Osteoblast (primary cell): Measurements from ENCODE around the gene DPP10. TPM values are rescaled to one million over a fixed set of nuclear protein-coding genes. Genes with fewer than 3 reads are reported as not detected.

Experiments used
- DNase-seq: peaks from one replicate; pipeline ENCODE4 v3.0.0; 2011; ENCODE audit warnings: low spot score, mixed read lengths; ENCODE audit not compliant: insufficient read length; ENCODE audit errors: missing footprints
- H2AFZ ChIP-seq: 2 replicates; pipeline ENCODE4 v1.6.0; 2011; ENCODE audit warnings: mild to moderate bottlenecking, low read length
- H3K27ac ChIP-seq: 2 replicates; pipeline ENCODE4 v1.5.1; 2011; ENCODE audit warnings: mild to moderate bottlenecking, low read depth, low read length, moderate library complexity
- H3K27me3 ChIP-seq: 2 replicates; pipeline ENCODE4 v1.6.0; 2012; ENCODE audit warnings: mild to moderate bottlenecking, control low read depth, inconsistent platforms, low read length, moderate library complexity; ENCODE audit not compliant: insufficient read depth
- H3K36me3 ChIP-seq: 2 replicates; pipeline ENCODE4 v1.5.1; 2011; ENCODE audit warnings: mild to moderate bottlenecking, low read length, control low read depth, moderate library complexity; ENCODE audit not compliant: insufficient read depth
- H3K4me1 ChIP-seq: 2 replicates; pipeline ENCODE4 v1.5.1; 2011; ENCODE audit warnings: mild to moderate bottlenecking, low read length, control low read depth, moderate library complexity; ENCODE audit not compliant: insufficient read depth
- H3K4me2 ChIP-seq: 2 replicates; pipeline ENCODE4 v1.6.0; 2011; ENCODE audit warnings: mild to moderate bottlenecking, low read length; ENCODE audit not compliant: insufficient read depth
- H3K4me3 ChIP-seq: fragments of 200-600 bp; sonication (generic); 3 replicates; pipeline ENCODE4 v1.5.1; 2012; ENCODE audit warnings: mild to moderate bottlenecking, low read length, inconsistent platforms; ENCODE audit not compliant: insufficient read depth
- H3K79me2 ChIP-seq: 2 replicates; pipeline ENCODE4 v1.6.0; 2012; ENCODE audit warnings: mild to moderate bottlenecking, low read length, control low read depth, inconsistent platforms; ENCODE audit not compliant: insufficient read depth
- H3K9me3 ChIP-seq: 2 replicates; pipeline ENCODE4 v1.5.1; 2011; ENCODE audit warnings: low read depth, low read length, control low read depth
- H4K20me1 ChIP-seq: 2 replicates; pipeline ENCODE4 v1.6.0; 2012; ENCODE audit warnings: mild to moderate bottlenecking, low read length, control low read depth; ENCODE audit not compliant: insufficient read depth
- CTCF ChIP-seq: IDR thresholded peaks from 2 replicates; pipeline ENCODE4 v1.5.1; 2011; ENCODE audit warnings: mild to moderate bottlenecking, low read depth, low read length, moderate library complexity; ENCODE audit errors: extremely low read depth
- total RNA-seq: library from RNA; depleted of rRNA; stranded (reverse); fragments of >200 nt; gene quantifications from 2 replicates; pipeline ENCODE4 v1.2.3, GENCODE V29; 2012

Gene DPP10
- total RNA-seq, 1 donor = not detected

- no peak overlapping the region for H3K4me2 ChIP-seq
- no peak overlapping the region for H3K4me3 ChIP-seq
- no peaks in the 10 kb centered on the region for H3K27me3 ChIP-seq
- H3K27ac ChIP-seq = no peak overlapping the region
- H2AFZ ChIP-seq = no peak overlapping the region
- DNase-seq = no peak
- H4K20me1 ChIP-seq = no peaks in the 10 kb centered on the region
- no peak for TF ChIP-seq CTCF
- H3K9me3 ChIP-seq = no peaks in the 10 kb centered on the region
- no peaks in the 10 kb centered on the region for H3K79me2 ChIP-seq
- H3K4me1 ChIP-seq = no peaks in the 10 kb centered on the region
- H3K36me3 ChIP-seq = no peaks in the 10 kb centered on the region
Observed at GRCh38 chr2:115168457-115168856, 726.0 kb downstream of the DPP10 start.

GRCh38 chr2:115169814-115170213 is 727.4 kb downstream of the DPP10 start:
- Histone ChIP-seq H2AFZ (no peak overlapping the region), H3K9me3 (peaks cover 1% of the 10 kb centered on the region), H3K36me3 (no peaks in the 10 kb centered on the region), H4K20me1 (no peaks in the 10 kb centered on the region), H3K4me1 (no peaks in the 10 kb centered on the region), H3K4me3 (no peak overlapping the region), H3K27me3 (no peaks in the 10 kb centered on the region), H3K27ac (no peak overlapping the region), H3K4me2 (no peak overlapping the region), H3K79me2 (no peaks in the 10 kb centered on the region)
- DNase-seq = no peak
- no peak for TF ChIP-seq CTCF

- Histone ChIP-seq H4K20me1 (no peaks in the 10 kb centered on the region), H3K27ac (no peak overlapping the region), H3K9me3 (peaks cover 1% of the 10 kb centered on the region), H3K4me1 (no peaks in the 10 kb centered on the region), H3K79me2 (no peaks in the 10 kb centered on the region), H3K36me3 (no peaks in the 10 kb centered on the region), H3K27me3 (no peaks in the 10 kb centered on the region), H3K4me3 (no peak overlapping the region), H3K4me2 (no peak overlapping the region), H2AFZ (no peak overlapping the region)
- no peak for DNase-seq
- no peak for TF ChIP-seq CTCF
Observed at GRCh38 chr2:115171751-115172150, 729.3 kb downstream of the DPP10 start.

GRCh38 chr2:115174651-115175050 is 732.2 kb downstream of the DPP10 start:
- H3K27me3 ChIP-seq = no peaks in the 10 kb centered on the region
- H3K4me1 ChIP-seq = no peaks in the 10 kb centered on the region
- no peak overlapping the region for H3K27ac ChIP-seq
- H3K4me2 ChIP-seq = no peak overlapping the region
- no peak for TF ChIP-seq CTCF
- no peaks in the 10 kb centered on the region for H3K36me3 ChIP-seq
- no peaks in the 10 kb centered on the region for H3K79me2 ChIP-seq
- DNase-seq = no peak
- H4K20me1 ChIP-seq = no peaks in the 10 kb centered on the region
- no peak overlapping the region for H3K4me3 ChIP-seq
- no peak overlapping the region for H2AFZ ChIP-seq
- peaks cover 1% of the 10 kb centered on the region for H3K9me3 ChIP-seq
